NCI-H2107 (cell line): ENCODE measurements around the gene MLLT1.
"Not testable (repeated sequence)": the region's sequence is repeated elsewhere in the genome, so short reads cannot be mapped to it uniquely, and the experiment has no call there.

ENCODE experiments used
- DNase-seq: peaks from one replicate; lab custom pipeline; 2025; lab: John Stamatoyannopoulos, UW

The MLLT1 gene, protein sequence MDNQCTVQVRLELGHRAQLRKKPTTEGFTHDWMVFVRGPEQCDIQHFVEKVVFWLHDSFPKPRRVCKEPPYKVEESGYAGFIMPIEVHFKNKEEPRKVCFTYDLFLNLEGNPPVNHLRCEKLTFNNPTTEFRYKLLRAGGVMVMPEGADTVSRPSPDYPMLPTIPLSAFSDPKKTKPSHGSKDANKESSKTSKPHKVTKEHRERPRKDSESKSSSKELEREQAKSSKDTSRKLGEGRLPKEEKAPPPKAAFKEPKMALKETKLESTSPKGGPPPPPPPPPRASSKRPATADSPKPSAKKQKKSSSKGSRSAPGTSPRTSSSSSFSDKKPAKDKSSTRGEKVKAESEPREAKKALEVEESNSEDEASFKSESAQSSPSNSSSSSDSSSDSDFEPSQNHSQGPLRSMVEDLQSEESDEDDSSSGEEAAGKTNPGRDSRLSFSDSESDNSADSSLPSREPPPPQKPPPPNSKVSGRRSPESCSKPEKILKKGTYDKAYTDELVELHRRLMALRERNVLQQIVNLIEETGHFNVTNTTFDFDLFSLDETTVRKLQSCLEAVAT

DNA sequence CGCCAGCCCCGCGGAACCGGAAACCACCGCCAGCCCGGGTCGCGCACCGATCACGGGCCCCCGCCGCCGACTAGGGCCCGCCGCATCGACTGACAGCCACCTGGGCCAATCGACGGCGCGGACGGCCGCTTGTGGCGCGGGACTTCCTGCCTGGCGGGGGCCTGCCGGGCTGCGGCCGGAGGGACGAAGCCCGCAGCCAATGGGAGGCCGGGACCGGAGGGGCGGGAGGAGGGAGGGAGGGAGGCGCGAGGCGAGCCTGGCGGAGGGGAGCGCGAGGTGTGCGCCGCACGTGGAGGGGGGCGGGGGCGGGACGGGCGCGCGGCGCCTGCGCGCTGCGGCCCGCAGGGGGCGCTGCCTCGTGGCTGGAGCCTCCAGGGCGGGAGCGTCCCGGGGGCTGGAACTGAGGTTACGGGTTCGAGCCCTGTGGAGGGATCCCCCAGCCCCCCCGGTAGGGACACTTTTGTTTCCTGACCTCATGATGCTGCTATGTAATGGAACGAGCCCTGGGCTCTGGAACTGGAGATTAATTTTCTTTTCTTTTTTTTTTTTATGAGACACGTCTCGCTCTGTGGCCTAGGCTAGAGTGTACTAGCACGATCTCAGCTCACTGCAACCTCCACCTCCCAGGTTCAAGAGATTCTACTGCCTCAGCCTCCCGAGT, at the start of gene MLLT1:
MLLT1 (minus strand) TSS at position 45 of the 661 bp plus-strand sequence. CDS start 191 bp downstream, outside the sequence.
- DNase-seq, result peak; percentile 88

DNA sequence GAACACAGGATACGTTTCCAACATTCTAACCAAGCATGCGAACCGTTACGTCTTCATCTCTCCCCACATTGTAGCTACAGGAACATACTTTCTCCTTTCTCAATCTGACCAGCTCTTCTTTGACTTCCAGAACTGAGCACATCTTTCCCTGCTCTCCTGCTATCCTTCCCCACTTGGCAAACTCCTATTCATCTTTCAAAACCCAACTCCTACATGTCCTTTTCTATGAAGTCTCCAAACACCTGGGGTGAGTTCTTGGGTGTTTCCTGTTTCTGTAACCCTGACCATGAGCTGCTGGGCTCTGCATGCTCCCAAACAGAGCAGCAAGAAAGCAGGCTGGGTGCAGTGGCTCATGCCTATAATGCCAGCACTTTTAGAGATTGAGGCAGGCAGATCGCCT, 47.0 kb upstream of the MLLT1 start:
- DNase-seq, result no peak

DNA sequence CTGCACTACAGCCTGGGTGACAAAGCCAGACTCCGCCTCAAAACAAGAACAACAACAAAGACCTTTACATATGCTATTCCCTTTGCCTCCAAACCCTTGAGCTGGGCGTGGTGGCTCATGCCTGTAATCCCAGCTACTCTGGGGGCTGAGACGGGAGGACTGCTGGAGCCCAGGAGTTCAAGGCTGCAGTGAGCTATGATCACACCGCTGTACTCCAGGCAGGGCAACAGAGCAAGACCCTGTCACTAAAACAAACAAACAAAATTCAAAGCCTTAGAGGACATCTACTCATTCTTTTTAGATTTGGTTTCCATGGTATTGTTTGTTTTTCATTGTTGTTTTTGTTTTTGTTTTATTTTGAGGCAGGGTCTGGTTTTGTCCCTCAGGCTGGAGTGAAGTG, 45.8 kb upstream of the MLLT1 start:
- DNase-seq, result no peak

DNA sequence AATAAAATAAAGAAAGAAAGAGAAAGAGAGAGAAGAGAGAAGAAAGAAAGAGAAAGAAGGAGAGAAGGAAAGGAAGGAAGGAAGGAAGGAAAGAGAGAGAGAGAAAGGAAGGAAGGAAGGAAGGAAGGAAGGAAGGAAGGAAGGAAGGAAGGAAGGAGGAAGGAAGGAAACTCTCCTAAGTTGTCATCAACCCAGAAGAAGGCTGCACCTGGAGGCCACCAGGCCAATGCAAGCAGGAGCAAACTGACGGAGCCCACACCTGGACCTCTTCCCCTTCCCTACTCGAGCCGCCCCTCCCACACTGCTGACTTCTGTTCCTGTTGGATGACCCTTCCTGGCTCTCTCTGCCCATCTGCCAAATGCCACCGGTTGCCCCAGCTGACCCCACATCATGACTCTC, 45.0 kb upstream of the MLLT1 start:
- DNase-seq, result no peak

DNA sequence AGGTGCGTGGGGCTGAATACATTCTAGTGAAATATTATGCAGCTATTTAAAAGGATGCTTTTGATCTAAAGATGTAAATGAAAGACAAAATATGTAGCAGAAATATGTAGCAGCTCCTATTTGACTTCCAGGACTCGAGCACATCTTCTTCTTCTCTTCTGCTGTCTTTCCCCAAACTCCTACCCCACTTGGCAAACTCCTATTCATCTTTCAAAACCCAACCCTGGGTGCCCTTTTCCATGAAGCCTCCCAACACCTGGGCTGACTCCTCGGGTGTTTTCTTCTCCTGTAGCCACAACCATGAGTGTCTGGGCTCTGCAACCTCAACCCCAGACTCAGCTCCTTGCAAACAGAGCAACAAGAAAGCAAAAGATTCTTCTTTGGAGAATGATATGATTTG, 42.5 kb upstream of the MLLT1 start:
- no peak for DNase-seq

DNA sequence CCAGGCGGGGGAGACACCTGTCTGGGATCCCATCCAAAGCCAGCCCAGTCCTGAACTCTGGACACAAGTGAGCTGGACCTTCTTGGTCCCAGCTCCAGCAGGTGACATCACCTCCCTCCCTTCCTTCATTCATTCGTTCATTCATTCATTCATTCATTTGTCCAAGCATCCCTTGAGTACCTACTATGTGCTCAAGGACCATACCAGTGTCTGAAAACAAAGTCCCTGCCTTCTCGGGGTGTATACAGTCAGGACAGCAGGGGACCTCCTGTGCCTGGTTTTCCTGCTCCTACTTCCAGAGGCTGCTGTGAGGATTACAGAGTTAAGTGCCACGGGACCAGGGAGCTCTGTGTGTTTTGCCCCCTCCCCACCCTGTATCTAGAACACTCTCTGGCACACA, 39.6 kb upstream of the MLLT1 start:
- DNase-seq, result no peak

DNA sequence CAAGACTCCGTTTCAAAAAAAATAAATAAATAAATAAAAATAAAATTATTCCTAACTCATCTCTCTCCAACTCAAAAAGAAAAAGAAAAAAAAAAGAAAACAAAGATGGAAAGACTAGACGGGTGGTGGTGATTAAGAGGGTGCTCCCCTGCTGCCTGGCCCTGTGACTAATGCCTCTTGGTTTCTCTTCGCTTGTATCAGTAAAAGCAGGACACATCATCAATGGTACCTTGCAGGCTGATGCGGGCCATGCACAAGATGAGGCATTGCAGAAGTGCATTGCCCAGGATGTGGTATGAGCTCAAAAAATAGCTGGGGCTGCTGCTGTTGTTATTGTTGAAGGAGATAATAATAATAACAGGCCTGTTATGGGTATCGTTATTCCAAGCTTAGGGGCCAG, 39.0 kb upstream of the MLLT1 start:
- DNase-seq, result no peak

DNA sequence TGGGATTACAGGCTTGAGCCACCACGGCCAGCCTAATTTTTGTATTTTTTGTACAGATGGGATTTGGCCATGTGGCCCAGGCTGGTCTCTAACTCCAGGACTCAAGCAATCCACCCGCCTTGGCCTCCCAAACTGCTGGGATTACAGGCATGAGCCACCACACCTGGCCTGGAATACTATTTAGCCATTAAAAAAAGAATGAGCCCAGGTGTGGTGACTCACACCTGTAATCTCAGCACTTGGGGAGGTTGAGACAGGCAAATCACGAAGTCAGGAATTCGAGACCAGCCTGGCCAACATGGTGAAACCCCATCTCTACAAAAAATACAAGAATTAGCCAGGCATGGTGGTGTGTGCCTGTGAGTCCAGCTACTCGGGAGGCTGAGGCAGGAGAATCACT, 35.9 kb upstream of the MLLT1 start:
- DNase-seq, result not testable (repeated sequence)

DNA sequence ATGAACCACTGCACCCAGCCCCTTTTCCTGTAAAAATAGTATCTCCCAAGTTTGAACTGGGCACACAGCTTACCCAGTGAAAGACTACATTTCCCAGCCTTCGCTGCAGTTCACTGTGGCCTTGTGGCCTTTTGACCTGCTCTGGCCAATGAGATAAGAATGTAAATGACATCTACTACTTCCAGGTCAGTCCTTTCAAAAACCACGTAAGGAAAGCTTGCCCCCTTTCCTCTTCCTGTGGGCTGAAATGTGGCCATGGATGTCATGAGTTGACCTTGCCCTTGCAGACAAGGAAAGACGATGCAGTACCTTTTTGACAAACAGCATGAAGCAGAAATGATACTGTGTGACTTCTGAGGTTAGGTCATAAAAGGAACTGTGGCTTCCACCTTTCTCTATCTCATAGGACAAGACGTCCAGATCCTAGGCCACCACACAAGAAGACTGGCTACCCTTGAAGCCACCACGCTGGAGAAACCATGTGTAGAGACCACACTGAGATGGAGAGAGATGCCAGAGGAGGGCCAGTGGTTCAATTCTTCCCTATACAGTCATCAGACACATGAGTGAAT, 33.7 kb upstream of the MLLT1 start:
- DNase-seq, result no peak

DNA sequence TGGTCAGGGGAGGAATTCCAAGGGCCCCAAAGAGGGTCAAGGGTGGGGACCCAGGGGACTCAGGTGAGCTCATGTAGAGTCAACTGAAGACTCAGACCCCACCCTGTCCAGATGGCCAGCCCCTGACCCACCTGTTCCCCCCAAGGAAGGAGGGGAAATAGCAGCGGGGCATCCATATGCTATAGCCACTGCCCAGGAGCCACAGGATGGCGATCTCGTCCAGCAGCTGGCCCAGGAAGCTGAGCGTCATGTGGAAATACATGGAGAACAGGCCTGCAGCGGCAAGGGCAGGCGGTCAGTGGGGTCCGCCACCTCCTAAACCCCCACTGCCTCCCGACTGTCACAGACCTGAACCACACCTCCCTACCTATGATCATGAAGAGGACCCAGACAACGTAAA, 32.2 kb upstream of the MLLT1 start:
- no peak for DNase-seq

DNA sequence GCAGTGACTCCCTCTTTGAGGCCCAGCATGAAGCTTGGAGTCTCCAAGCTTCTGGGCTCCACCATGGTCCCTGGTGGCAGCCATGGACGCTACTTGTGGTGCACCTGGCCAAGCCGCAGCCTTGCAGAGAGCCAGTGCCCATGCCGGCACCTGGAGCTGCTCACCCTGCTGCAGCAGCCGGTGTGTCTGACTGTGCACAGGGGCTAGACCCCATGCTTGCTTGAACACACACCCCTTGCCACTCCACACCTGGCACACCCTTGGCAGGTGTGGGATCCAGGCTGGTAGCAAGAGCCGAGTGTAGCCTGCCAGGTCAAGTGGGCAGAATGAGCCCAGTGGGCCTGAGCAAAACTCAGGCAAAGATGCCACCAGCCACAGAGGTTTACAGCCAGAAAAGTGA, 18.6 kb upstream of the MLLT1 start:
- DNase-seq, result no peak

DNA sequence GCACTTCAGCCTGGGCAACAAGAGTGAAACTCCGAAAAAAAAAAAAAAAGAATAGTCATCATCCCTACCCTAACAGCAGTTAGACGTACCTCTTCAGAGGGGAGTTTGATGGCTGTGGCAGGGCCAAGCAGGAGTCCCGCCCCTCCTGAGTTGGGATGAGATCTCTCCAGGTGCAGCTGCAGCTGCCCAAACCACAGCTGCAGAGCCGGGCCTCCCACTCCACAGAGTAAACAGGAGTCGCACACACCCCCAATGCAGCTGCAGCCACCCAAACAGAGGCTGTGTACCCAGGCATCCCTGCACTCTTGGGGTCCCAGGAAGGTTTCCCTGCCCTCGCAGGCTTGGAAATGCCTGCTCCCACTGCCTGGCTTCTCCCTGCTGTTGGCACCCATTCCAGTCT, 17.4 kb upstream of the MLLT1 start:
- DNase-seq, result no peak

DNA sequence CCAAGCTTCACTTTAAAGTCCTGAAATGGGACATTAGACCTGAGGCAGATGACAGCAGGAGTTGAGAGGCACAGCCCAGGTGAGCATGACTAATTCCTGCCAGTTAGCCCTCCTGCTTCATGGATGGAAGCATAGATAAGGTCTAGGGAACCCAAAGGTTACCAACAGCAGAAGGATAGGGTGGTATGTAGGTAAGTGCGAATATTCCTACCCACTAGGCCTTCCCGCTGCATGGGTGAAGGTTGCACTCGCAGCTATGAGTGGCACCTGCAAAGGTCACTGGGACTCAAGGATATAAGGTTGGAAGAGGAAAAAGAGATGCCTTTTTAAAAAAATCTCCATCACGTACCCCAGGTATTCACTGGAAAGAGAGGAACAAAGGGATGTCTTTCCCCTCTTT, 12.2 kb upstream of the MLLT1 start:
- DNase-seq, result no peak

DNA sequence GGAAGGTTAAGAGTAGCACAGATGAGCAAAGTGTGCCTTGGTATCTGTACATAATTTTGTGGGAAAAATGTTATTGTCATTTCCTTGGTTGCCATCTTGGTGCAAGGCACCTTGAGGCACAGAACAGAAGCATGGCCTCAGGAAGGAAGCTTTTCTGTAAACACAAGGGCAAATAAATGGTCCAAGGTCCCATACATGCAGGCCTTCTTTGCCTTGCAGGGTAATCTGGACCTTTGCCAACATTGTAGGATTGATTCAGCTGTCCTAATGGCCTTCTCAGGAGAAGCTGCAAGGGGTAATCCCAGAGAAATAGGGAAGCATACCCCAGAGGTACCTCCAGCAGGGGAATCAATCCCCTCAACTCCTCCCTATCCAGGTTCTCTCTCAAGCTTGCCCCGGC, 9.0 kb upstream of the MLLT1 start:
- no peak for DNase-seq

DNA sequence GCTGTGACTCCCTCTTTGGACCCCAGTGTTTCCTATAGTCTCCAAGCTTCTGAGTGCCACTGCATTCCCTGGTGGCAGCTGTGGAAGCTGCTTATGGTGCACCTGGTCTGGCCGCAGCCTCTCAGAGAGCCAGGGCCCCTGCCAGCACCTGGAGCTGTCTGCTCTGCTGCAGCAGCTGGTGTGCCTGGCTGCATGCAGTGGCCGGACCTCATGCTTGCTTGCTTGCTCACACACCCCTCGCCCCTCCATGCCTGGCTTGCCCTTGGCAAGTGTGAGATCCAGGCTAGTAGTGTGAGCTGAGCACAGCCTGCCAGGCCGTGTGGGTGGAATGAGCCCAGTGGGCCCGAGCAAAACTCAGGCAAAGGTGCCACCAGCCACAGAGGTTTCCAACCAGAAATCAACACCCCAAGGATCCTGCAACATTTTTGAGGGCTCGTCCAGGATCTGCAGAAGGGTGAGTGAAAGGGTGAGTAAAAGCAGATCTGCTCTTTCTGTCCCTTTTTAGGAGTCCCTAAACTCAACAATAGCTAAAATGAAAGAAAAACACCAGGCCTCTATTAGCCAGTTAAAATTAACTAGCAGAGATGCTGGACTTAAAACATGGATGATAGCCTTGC, 7.6 kb upstream of the MLLT1 start:
- DNase-seq, result no peak

DNA sequence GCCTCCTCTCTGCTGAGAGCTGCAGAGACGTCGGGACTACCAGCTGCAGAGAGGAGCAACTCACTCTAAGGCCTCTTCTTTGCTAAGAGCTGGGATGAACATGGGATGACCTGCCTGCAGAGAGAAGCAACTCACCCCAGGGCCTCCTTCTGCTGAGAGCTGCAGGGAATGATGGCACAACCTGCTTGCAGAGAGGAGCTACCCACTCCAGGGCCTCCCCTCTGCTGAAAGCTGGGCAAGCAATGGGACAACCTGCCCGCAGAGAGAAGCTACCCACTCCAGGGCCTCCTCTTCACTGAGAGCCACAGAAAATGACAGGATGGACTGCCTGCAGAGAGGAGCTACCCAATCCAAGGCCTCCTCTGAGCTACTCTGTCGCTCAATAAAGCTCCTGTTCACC, 6.9 kb upstream of the MLLT1 start:
- DNase-seq, result no peak

DNA sequence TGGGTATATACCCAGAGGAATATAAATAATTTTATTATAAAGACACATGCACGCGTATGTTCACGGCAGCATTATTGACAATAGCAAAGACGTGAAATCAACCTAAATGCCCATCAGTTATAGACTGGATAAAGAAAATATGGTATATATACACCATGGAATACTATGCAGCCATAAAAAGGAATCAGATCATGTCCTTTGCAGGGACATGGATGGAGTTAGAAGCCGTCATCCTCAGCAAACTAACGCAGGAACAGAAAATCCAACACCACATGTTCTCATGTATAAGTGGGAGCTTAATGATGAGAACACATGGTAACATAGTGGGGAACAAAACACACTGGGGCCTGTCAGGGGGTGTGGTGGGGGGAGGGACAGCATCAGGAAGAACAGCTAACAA, 2.6 kb upstream of the MLLT1 start:
- DNase-seq, result not testable (repeated sequence)

DNA sequence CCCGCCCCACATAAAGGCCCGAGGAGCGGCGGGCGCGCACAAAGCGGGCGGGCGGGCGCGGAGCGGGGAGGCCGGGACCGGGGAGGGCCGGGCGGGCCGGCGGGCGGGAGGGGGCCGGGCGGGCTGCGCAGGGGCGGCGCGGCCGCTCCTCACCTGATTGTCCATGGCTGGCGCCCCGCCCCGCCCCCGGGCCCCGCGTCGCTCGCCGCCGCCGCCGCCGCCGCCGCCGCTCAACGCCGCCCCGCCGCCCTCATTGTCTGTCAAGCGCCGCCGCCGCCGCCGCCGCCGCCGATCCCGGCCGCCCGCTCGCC, 200 bp downstream of the MLLT1 start:
- no peak for DNase-seq

DNA sequence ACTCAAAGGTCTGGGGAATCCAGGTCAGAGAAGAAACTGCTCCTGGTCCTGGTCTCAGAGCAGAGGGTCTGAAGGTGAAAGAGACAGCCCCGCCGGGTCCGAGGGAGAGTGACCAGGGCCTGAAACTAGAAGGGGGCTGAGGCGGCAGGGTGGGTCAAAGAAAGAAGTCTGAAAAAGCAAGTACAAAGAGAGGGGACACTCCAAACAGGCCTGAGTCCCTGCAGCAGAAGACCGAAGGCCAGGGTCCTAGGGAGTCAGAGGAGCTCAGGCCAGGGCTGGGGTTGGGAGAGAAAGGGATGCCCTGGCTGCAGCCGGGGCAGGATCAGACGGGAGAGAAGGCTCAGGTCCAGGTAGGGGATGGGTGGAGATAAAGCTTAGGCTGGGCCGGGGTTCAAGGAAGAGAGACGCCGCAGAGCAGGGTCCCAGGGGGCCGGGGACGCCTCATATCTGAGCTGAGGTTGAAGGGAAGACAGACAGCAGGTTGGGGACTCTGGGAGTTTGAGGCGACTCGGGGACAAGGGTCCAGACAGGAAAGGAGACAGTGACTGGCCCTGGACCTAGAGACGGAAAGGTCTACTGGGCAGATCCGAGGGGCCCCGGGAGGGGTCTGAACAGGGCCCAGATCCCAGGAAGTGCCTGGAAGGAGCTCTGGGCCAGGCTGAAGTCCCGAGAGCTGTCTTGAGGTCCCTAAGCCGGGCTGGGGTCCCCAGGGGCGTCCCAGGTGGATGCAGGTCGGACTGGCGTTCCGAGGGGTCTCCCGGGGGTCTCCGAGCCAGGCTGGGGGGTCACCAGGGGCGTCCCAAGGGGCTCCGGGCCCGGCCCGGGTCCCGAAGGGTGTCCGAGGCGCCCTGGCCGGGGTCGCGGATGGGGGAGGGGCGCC, 795 bp downstream of the MLLT1 start:
- no peak for DNase-seq

DNA sequence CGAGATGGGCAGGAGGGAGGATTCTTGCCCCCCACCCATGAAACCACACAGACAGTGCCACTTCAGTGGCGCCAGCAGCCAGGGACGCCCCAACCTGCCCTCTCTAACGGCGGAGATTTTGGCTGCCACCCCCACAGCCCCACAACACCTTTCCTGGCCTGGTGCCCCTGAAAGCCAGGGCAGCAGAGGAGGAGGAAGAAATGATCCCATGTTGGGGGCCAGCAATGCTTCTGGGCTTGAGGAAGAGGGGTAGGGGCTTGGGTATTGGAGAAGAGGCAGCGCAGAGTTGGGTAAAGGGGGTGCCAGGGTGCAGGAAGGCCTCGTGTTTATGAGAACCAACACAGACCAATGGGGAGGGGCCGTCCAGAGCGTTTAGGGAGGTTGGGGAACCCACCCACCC, 1.7 kb downstream of the MLLT1 start:
- no peak for DNase-seq

DNA sequence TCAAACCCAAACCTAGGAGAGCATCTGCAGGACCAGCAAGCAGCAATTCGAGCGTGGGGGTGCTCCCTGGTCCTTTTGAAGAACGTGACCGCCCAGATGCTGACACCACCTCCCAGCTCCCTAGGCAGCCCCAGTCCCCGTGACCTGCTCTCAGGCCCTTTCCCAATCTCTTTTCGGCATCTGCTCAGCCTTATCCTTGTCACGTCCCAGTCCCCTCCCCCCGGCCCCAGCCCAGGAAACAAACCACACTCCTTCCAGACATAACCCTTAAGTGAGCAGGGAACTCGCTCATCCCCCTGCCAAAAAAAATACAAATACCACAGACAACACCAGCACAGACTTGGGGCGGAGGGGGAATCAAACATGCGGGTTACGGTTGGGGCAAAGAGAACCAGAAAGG, 3.3 kb downstream of the MLLT1 start:
- DNase-seq, result no peak
